ENCODE results near the gene DPP3.

- TF ChIP-seq CTCF (IDR thresholded peaks at IDR 0.05 in 2 of 3, conservative IDR thresholded peaks at IDR 0.05 in 1 of 3; ENCODE audit: borderline replicate concordance in 1 of 3, insufficient read depth in 1 of 3, low read depth in 2 of 3, low read length in 2 of 3) (no peak), EZH2phosphoT487 (IDR thresholded peaks at IDR 0.05; ENCODE audit: borderline replicate concordance) (no peak), CBX3 (IDR thresholded peaks at IDR 0.05; ENCODE audit: low read depth) (no peak), RAD21 (IDR thresholded peaks at IDR 0.05; ENCODE audit: low read depth) (no peak), EZH2 (IDR thresholded peaks at IDR 0.05) (no peak), POLR2AphosphoS5 (IDR thresholded peaks at IDR 0.05; ENCODE audit: low read depth, low read length) (no peak), SP1 (IDR thresholded peaks at IDR 0.05; ENCODE audit: low read depth) (no peak), EGR1 (IDR thresholded peaks at IDR 0.05; ENCODE audit: low read depth) (no peak), POLR2A (IDR thresholded peaks at IDR 0.05; ENCODE audit: borderline replicate concordance, extremely low read depth, insufficient read depth, insufficient read length) (no peak), REST (IDR thresholded peaks at IDR 0.05; ENCODE audit: low read depth) (no peak), SIN3A (IDR thresholded peaks at IDR 0.05; ENCODE audit: low read depth) (no peak), MAX (IDR thresholded peaks at IDR 0.05) (no peak), ZNF274 (IDR thresholded peaks at IDR 0.05; ENCODE audit: low read depth, low read length) (no peak)
Measured at GRCh38 chr11:66550887-66551286, 70.7 kb downstream of the DPP3 start.
